Measurements from ENCODE around the gene LRRN2.

Gene LRRN2

DNA sequence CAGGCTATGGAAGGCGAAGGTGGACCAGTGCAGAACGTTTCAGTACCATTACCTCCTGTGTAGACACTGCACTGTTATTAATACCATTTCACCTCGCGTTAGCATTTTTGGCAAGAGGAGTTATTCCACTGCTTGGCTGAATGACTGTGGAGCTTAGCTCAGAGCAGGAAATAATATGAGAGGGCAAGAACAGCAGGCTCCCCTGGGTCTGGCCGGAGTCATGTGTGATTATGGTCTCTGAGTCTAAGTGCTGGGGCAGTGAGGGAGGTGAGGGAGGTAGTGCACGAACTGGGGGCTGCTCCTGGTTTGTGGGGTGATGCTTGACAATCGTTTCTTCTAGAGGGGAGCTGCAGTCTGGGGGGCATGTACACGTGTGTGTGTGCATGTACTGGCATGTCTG is 86.4 kb downstream of the LRRN2 start:
- no peaks in the 10 kb centered on the region for H4K20me1 ChIP-seq (ENCODE audit: insufficient read depth, low read length)
- H3K9me2 ChIP-seq (ENCODE audit: low read depth, low read length) = no peaks in the 10 kb centered on the region
- H3K27me3 ChIP-seq (ENCODE audit: insufficient read depth, low read length) = no peaks in the 10 kb centered on the region
- no peak overlapping the region for H3K4me3 ChIP-seq (ENCODE audit: low read depth, low read length, poor library complexity, severe bottlenecking)
- H3K27ac ChIP-seq (ENCODE audit: low read depth, low read length, poor library complexity, severe bottlenecking) = no peak overlapping the region
- H3K36me3 ChIP-seq (ENCODE audit: insufficient read depth, low read length) = no peaks in the 10 kb centered on the region
- no peaks in the 10 kb centered on the region for H3K9me3 ChIP-seq (ENCODE audit: low read length)
- no peaks in the 10 kb centered on the region for H3K4me1 ChIP-seq (ENCODE audit: insufficient read depth, low read length, severe bottlenecking)
- no peaks in the 10 kb centered on the region for H3K79me2 ChIP-seq (ENCODE audit: insufficient read depth, low read length)
- no peak overlapping the region for H3K9ac ChIP-seq (ENCODE audit: low read length)
- no peak for TF ChIP-seq CTCF (IDR thresholded peaks at IDR 0.05; ENCODE audit: low read length)
- TF ChIP-seq EZH2 (IDR thresholded peaks at IDR 0.05; ENCODE audit: borderline replicate concordance, low read length) = no peak
- H2AFZ ChIP-seq (ENCODE audit: low read length) = no peak overlapping the region
- no peak overlapping the region for H3K4me2 ChIP-seq (ENCODE audit: low read length)
- H3F3A ChIP-seq (ENCODE audit: insufficient read depth, low read length) = no peaks in the 10 kb centered on the region

DNA sequence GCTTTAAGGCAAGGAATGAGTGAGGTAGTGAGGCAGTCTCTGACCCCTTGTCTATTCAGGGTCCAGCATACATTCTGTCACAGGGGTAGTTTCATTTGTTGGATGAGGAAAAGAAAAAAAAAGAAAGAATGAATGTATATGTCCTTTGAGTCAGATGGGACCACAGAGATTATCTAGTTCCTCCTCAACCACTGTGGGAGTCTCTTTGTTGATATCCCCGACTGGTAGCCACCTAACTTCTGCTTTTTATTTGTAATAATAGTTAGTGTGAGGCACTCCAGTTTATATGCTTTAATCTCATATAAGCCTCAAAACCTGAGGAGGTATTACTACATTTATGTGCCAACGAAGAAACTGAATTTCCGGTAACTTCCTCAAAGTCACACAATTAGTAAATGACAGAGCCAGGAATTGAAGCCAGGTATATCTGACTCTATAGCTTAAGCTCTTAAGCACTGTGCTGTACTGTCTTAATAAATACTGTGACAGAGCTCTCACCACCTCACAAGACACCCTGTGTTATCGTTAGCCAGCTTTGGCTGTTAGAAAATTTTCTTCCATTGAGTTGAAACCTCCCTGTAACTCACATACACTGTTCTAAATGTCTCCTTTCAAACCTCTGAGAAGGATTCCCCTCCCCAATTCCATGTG is 87.1 kb downstream of the LRRN2 start:
- Histone ChIP-seq H3K36me3 (ENCODE audit: insufficient read depth, low read length) (no peaks in the 10 kb centered on the region), H3K79me2 (ENCODE audit: insufficient read depth, low read length) (no peaks in the 10 kb centered on the region), H3K9me2 (ENCODE audit: low read depth, low read length) (no peaks in the 10 kb centered on the region), H3K9me3 (ENCODE audit: low read length) (no peaks in the 10 kb centered on the region), H3K9ac (ENCODE audit: low read length) (no peak overlapping the region), H3F3A (ENCODE audit: insufficient read depth, low read length) (no peaks in the 10 kb centered on the region), H3K27ac (ENCODE audit: low read depth, low read length, poor library complexity, severe bottlenecking) (no peak overlapping the region), H3K4me1 (ENCODE audit: insufficient read depth, low read length, severe bottlenecking) (no peaks in the 10 kb centered on the region), H2AFZ (ENCODE audit: low read length) (no peak overlapping the region), H3K27me3 (ENCODE audit: insufficient read depth, low read length) (no peaks in the 10 kb centered on the region), H4K20me1 (ENCODE audit: insufficient read depth, low read length) (no peaks in the 10 kb centered on the region), H3K4me3 (ENCODE audit: low read depth, low read length, poor library complexity, severe bottlenecking) (no peak overlapping the region), H3K4me2 (ENCODE audit: low read length) (no peak overlapping the region)
- TF ChIP-seq EZH2 (IDR thresholded peaks at IDR 0.05; ENCODE audit: borderline replicate concordance, low read length) = no peak
- no peak for TF ChIP-seq CTCF (IDR thresholded peaks at IDR 0.05; ENCODE audit: low read length)

DNA sequence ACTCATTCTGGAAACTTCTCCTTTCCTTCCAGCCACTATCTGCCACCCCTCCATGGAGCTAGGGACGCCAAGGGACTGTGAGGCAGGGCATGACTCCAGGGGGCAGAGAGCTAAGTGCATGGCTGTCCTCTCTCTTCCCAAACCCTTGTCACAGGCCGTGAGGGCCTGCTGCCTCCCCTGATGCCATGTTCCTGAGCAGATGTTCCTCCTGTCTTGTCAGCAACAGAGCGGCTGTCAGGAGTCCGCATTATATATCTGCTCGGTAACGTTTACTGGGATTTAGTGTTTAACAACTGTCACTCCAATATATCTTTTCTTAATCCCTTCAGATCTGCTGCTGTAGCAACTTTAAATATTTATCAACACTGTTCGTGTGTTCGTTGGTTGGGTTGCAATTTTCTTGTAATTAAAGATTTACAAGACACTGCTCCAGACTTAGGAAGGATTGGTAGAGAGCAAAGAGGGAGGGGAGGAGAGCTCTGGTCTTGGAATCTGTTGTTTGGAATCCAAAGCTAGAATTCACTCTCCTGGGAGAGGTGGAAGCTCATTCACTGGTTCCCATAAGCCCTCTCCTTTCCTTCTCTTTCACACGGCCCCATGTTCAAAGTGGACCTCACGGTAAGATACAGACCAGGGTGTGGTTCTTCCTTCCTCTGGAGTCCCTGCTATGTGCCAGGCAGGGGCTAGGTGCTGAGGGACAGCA is 93.1 kb downstream of the LRRN2 start:
- no peak overlapping the region for H2AFZ ChIP-seq (ENCODE audit: low read length)
- H4K20me1 ChIP-seq (ENCODE audit: insufficient read depth, low read length) = no peaks in the 10 kb centered on the region
- no peaks in the 10 kb centered on the region for H3K9me3 ChIP-seq (ENCODE audit: low read length)
- H3K27me3 ChIP-seq (ENCODE audit: insufficient read depth, low read length) = no peaks in the 10 kb centered on the region
- no peaks in the 10 kb centered on the region for H3K79me2 ChIP-seq (ENCODE audit: insufficient read depth, low read length)
- H3K4me3 ChIP-seq (ENCODE audit: low read depth, low read length, poor library complexity, severe bottlenecking) = no peak overlapping the region
- peaks cover 8% of the 10 kb centered on the region for H3K4me1 ChIP-seq (ENCODE audit: insufficient read depth, low read length, severe bottlenecking)
- TF ChIP-seq CTCF (IDR thresholded peaks at IDR 0.05; ENCODE audit: low read length) (no peak), EZH2 (IDR thresholded peaks at IDR 0.05; ENCODE audit: borderline replicate concordance, low read length) (no peak)
- H3K4me2 ChIP-seq (ENCODE audit: low read length) = no peak overlapping the region
- H3F3A ChIP-seq (ENCODE audit: insufficient read depth, low read length) = no peaks in the 10 kb centered on the region
- H3K27ac ChIP-seq (ENCODE audit: low read depth, low read length, poor library complexity, severe bottlenecking) = no peak overlapping the region
- no peaks in the 10 kb centered on the region for H3K9me2 ChIP-seq (ENCODE audit: low read depth, low read length)
- H3K9ac ChIP-seq (ENCODE audit: low read length) = no peak overlapping the region
- no peaks in the 10 kb centered on the region for H3K36me3 ChIP-seq (ENCODE audit: insufficient read depth, low read length)
